Hepatocyte (in vitro differentiated cells): ENCODE results near the gene HBG1. TPM values are rescaled to one million over a fixed set of nuclear protein-coding genes. Genes with fewer than 3 reads are reported as not detected.

Experiments used
- DNase-seq: peaks from one replicate; pipeline ENCODE4 v3.0.0-alpha.2; 2016; ENCODE audit warnings: low spot score
- H2AFZ ChIP-seq: fragments of 200-600 bp; sonication (generic); 2 replicates; pipeline ENCODE4 v1.6.0; 2016; ENCODE audit warnings: antibody characterized with exemption, mild to moderate bottlenecking
- H3K27ac ChIP-seq: fragments of 200-600 bp; sonication (generic); 2 replicates; pipeline ENCODE4 v1.5.1; 2016; ENCODE audit warnings: mild to moderate bottlenecking
- H3K27me3 ChIP-seq: fragments of 200-600 bp; sonication (generic); 2 replicates; pipeline ENCODE4 v1.6.1; 2016
- H3K36me3 ChIP-seq: fragments of 200-600 bp; sonication (generic); replicated peaks from 2 replicates; pipeline ENCODE4 v1.5.1; 2016; ENCODE audit warnings: low read depth; ENCODE audit not compliant: insufficient read depth
- H3K4me1 ChIP-seq: fragments of 200-600 bp; sonication (generic); 2 replicates; pipeline ENCODE4 v1.5.1; 2016; ENCODE audit warnings: mild to moderate bottlenecking, moderate library complexity; ENCODE audit not compliant: insufficient read depth
- H3K4me2 ChIP-seq: fragments of 200-600 bp; sonication (generic); 2 replicates; pipeline ENCODE4 v1.6.0; 2016
- H3K4me3 ChIP-seq: fragments of 200-600 bp; sonication (generic); 2 replicates; pipeline ENCODE4 v1.5.1; 2016; ENCODE audit warnings: mild to moderate bottlenecking
- H3K79me2 ChIP-seq: fragments of 200-600 bp; sonication (generic); 2 replicates; pipeline ENCODE4 v1.6.0; 2017; ENCODE audit warnings: mild to moderate bottlenecking
- H3K9me2 ChIP-seq: fragments of 200-600 bp; sonication (generic); replicated peaks from 2 replicates; pipeline ENCODE4 v1.6.0; 2017; ENCODE audit warnings: mild to moderate bottlenecking; ENCODE audit not compliant: insufficient read depth
- H3K9me3 ChIP-seq: fragments of 200-600 bp; sonication (generic); 2 replicates; pipeline ENCODE4 v1.5.1; 2016; ENCODE audit warnings: low read depth, mild to moderate bottlenecking
- H4K20me1 ChIP-seq: fragments of 200-600 bp; sonication (generic); 2 replicates; pipeline ENCODE4 v1.6.0; 2016; ENCODE audit warnings: mild to moderate bottlenecking; ENCODE audit not compliant: insufficient read depth, poor library complexity, severe bottlenecking
- EZH2 ChIP-seq: fragments of 200-600 bp; sonication (generic); IDR thresholded peaks from 2 replicates; pipeline ENCODE4 v1.6.1; 2016; ENCODE audit warnings: antibody characterized with exemption, mild to moderate bottlenecking, borderline replicate concordance
- EZH2phosphoT487 ChIP-seq: fragments of 200-600 bp; sonication (generic); IDR thresholded peaks from one replicate; pipeline ENCODE4 v1.6.1; 2018; ENCODE audit warnings: antibody characterized with exemption, mild to moderate bottlenecking, low read depth, moderate library complexity; ENCODE audit not compliant: unreplicated experiment, severe bottlenecking
- WGBS: methylation state at CpG from one replicate; pipeline ENCODE4 v1.1.6; 2016; ENCODE audit warnings: low lambda C conversion rate; ENCODE audit errors: missing lambda C conversion rate; 5-methylcytosine and 5-hydroxymethylcytosine counted together
- polyA plus RNA-seq: library from polyadenylated mRNA; unstranded; fragments of >200 nt; fragmentation: Nextera tagmentation; extraction: Ambion mirVana; gene quantifications from 2 replicates; pipeline ENCODE4 v1.2.1, GENCODE V29; 2016
- total RNA-seq: library from RNA; depleted of rRNA; stranded (reverse); fragments of >200 nt; gene quantifications from 2 replicates; pipeline ENCODE4 v1.2.3, GENCODE V29; 2014
- TF ChIP-seq, protein P1 (sequence below): fragments of 200-600 bp; sonication (generic); IDR thresholded peaks from 2 replicates; pipeline ENCODE4 v1.5.1; 2016; ENCODE audit warnings: antibody characterized with exemption, mild to moderate bottlenecking; ENCODE audit not compliant: poor library complexity

The HBG1 gene
- total and polyA plus RNA-seq, 2 experiments from 2014 or later = not detected

DNA sequence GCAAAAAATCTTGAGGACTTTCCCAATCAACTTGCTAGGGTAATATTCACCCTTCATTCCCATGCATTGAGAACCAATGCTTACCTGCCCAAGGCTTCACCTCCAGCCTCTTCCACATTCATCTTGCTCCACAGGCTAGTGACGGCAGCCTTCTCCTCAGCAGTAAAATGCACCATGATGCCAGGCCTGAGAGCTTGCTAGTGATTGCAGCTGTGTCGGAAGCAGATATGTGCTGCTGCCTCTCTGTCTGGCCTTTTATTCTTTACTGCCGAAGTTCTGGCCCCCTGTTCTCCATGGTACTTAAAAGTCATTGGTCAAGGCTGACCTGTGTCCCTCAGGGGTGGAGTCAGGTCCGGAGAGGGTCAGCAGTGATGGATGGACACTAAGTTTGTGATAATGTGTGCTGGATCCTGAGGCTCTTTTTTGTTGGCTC, 20.1 kb upstream of the HBG1 start, which contains the start of gene HBE1:
Gene HBE1, minus strand, starts transcription at position 231 of the 433 bp plus-strand sequence. Its CDS starts 55 bp downstream, at position 176.
- Histone ChIP-seq H3K79me2 (no peaks in the 10 kb centered on the region), H3K4me2 (no peak within 1 kb of the TSS), H2AFZ (no peak within 1 kb of the TSS), H3K4me3 (no peak within 1 kb of the TSS), H4K20me1 (no peaks in the 10 kb centered on the region), H3K36me3 (no peaks in the 10 kb centered on the region), H3K9me2 (no peaks in the 10 kb centered on the region), H3K27me3 (no peaks in the 10 kb centered on the region), H3K9me3 (no peaks in the 10 kb centered on the region), H3K27ac (no peak within 1 kb of the TSS), H3K4me1 (no peaks in the 10 kb centered on the region)
- 74% methylated on average over 4 of the region's 4 CpGs for WGBS
- DNase-seq = no peak
- TF ChIP-seq EZH2 (no peak), EZH2phosphoT487 (no peak)
- TF ChIP-seq, protein P1, sequence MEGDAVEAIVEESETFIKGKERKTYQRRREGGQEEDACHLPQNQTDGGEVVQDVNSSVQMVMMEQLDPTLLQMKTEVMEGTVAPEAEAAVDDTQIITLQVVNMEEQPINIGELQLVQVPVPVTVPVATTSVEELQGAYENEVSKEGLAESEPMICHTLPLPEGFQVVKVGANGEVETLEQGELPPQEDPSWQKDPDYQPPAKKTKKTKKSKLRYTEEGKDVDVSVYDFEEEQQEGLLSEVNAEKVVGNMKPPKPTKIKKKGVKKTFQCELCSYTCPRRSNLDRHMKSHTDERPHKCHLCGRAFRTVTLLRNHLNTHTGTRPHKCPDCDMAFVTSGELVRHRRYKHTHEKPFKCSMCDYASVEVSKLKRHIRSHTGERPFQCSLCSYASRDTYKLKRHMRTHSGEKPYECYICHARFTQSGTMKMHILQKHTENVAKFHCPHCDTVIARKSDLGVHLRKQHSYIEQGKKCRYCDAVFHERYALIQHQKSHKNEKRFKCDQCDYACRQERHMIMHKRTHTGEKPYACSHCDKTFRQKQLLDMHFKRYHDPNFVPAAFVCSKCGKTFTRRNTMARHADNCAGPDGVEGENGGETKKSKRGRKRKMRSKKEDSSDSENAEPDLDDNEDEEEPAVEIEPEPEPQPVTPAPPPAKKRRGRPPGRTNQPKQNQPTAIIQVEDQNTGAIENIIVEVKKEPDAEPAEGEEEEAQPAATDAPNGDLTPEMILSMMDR = no peak

DNA sequence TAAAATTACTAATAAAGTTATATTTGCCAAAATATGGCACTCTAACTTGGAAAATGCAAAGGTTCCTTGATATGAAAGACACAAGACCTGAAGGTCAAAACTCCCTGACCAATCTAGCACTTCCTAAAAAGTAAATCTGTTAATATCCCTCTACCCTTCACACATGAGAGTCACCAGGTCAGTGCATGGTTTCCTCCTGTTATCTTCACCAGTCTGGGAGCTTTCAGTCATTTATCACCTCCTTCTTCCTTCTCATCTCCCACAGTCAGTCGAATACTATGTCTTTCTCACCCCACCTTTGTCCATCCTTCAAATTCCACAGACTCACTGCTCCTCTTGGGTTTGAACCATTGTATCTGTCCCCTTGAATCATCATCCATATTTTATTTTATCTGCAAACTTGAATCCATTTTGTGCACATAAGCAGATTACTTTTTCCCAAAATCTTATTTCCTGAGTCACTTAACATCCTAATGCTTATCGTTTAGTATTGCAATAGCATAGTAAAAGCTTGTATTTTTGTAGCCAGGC, 17.4 kb upstream of the HBG1 start:
- DNase-seq = no peak
- no peaks in the 10 kb centered on the region for H3K36me3 ChIP-seq
- no peak overlapping the region for H3K4me3 ChIP-seq
- no peaks in the 10 kb centered on the region for H3K27me3 ChIP-seq
- no peak overlapping the region for H3K4me2 ChIP-seq
- 85% methylated on average over 2 of the region's 2 CpGs for WGBS
- H3K9me2 ChIP-seq = no peaks in the 10 kb centered on the region
- no peak for TF ChIP-seq EZH2phosphoT487
- H3K27ac ChIP-seq = no peak overlapping the region
- no peaks in the 10 kb centered on the region for H3K9me3 ChIP-seq
- no peak overlapping the region for H2AFZ ChIP-seq
- H4K20me1 ChIP-seq = no peaks in the 10 kb centered on the region
- no peaks in the 10 kb centered on the region for H3K4me1 ChIP-seq
- H3K79me2 ChIP-seq = no peaks in the 10 kb centered on the region

DNA sequence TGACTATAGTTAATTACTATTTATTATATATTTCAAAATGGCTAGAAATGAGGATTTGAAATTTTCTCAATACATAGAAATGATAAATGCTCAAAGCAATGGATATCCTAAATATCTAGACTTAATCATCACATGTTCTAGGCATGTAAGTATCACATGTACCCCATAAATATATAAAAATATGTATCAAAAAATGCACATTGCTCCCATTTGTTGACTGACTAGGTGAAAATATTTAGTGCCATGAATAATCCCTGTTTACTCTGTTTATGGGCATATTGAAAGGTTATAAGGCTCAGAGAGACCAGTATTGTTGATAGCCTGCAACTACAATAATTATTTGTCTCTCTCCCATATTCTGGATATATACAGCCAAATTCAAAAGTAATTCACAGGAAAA, 17.0 kb upstream of the HBG1 start:
- TF ChIP-seq EZH2phosphoT487 (no peak), EZH2 (no peak)
- TF ChIP-seq, protein P1 = no peak
- H3K27me3 ChIP-seq = no peaks in the 10 kb centered on the region
- no peaks in the 10 kb centered on the region for H3K4me1 ChIP-seq
- H3K9me2 ChIP-seq = no peaks in the 10 kb centered on the region
- no peaks in the 10 kb centered on the region for H3K79me2 ChIP-seq
- H3K4me2 ChIP-seq = no peak overlapping the region
- no peaks in the 10 kb centered on the region for H3K9me3 ChIP-seq
- H3K4me3 ChIP-seq = no peak overlapping the region
- H3K36me3 ChIP-seq = no peaks in the 10 kb centered on the region
- no peak for DNase-seq
- H4K20me1 ChIP-seq = no peaks in the 10 kb centered on the region
- H3K27ac ChIP-seq = no peak overlapping the region
- no peak overlapping the region for H2AFZ ChIP-seq

DNA sequence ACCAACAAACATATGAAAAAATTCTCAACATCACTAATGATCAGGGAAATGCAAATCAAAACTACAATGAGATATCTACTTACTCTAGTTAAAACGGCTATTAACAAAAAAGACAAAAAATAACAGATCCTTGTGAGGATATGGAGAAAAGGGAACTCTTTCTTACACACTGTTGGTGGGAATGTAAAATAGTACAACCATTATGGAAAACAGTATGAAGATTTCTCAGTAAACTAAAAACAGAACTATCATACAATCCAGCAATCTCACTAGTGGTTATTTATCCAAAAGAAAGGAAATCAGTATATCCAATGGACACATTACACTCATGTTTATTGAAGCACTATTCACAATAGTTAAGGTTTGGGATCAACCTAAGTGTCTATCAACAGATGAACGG, 16.2 kb upstream of the HBG1 start:
- Histone ChIP-seq H4K20me1 (no peaks in the 10 kb centered on the region), H3K4me2 (no peak overlapping the region), H3K27ac (no peak overlapping the region), H3K4me3 (no peak overlapping the region), H2AFZ (no peak overlapping the region), H3K36me3 (no peaks in the 10 kb centered on the region), H3K9me2 (no peaks in the 10 kb centered on the region), H3K9me3 (no peaks in the 10 kb centered on the region), H3K79me2 (no peaks in the 10 kb centered on the region), H3K4me1 (no peaks in the 10 kb centered on the region), H3K27me3 (no peaks in the 10 kb centered on the region)
- no peak for DNase-seq
- TF ChIP-seq EZH2phosphoT487 = no peak
- TF ChIP-seq, protein P1 = no peak
- no peak for TF ChIP-seq EZH2
- WGBS = 44% methylated on average over 2 of the region's 2 CpGs
